K562 (cell line): ENCODE data around the gene UBN2. TPM values are rescaled to one million over a fixed set of nuclear protein-coding genes. Genes with fewer than 3 reads are reported as not detected.

Experiments used
- CBFA2T3 ChIP-seq: fragments of 450-650 bp; IDR thresholded peaks from 2 replicates; pipeline ENCODE4 v1.6.1; 2017
- CHD4 ChIP-seq: fragments of 200-600 bp; sonication (generic); IDR thresholded peaks from 3 replicates; pipeline ENCODE4 v1.6.1; 2012; ENCODE audit warnings: low read depth, mild to moderate bottlenecking, mixed read lengths, low read length, inconsistent platforms; ENCODE audit not compliant: insufficient read depth, insufficient replicate concordance, poor library complexity, severe bottlenecking
- CTBP1 ChIP-seq: fragments of 450-650 bp; IDR thresholded peaks from 2 replicates; pipeline ENCODE4 v1.6.1; 2016; ENCODE audit warnings: borderline replicate concordance
- CXXC5 ChIP-seq: fragments of 250-450 bp; sonication (Bioruptor Pico); IDR thresholded peaks from 2 replicates; pipeline ENCODE4 v1.8.0; 2022; ENCODE audit warnings: inconsistent platforms, mild to moderate bottlenecking, moderate library complexity
- DLX4 ChIP-seq: fragments of 250-450 bp; sonication (Bioruptor Pico); IDR thresholded peaks from 2 replicates; pipeline ENCODE4 v1.6.1; 2021; ENCODE audit warnings: mild to moderate bottlenecking
- ELF4 ChIP-seq: fragments of 450-650 bp; formaldehyde crosslinking; IDR thresholded peaks from 2 replicates; pipeline ENCODE4 v1.4.0; 2022; ENCODE audit warnings: missing genetic modification characterization
- ERF ChIP-seq: fragments of 450-650 bp; formaldehyde crosslinking; IDR thresholded peaks from 2 replicates; pipeline ENCODE4 v1.4.0; 2020; ENCODE audit warnings: mild to moderate bottlenecking, mixed read lengths
- FOXA3 ChIP-seq, 2 experiments: fragments of 450-650 bp in 1 of 2; sonication (generic) in 1 of 2; formaldehyde crosslinking; IDR thresholded peaks in 1 of 2; conservative IDR thresholded peaks in 1 of 2; 2 replicates each; pipeline versions ENCODE4 v1.4.0 to v1.8.0; 2020 to 2022; ENCODE audit warnings: mild to moderate bottlenecking in 2 of 2, missing genetic modification reagents in 1 of 2
- HMBOX1 ChIP-seq: sonication (generic); IDR thresholded peaks from 2 replicates; pipeline ENCODE4 v1.6.1; 2016
- HNRNPK ChIP-seq: fragments of 200-400 bp; formaldehyde crosslinking; IDR thresholded peaks from one replicate; pipeline ENCODE4 v1.6.1; 2018; ENCODE audit warnings: mild to moderate bottlenecking, low read depth, low read length; ENCODE audit not compliant: poor library complexity, severe bottlenecking
- LARP7 ChIP-seq: fragments of 450-650 bp; IDR thresholded peaks from 2 replicates; pipeline ENCODE4 v1.6.1; 2016
- MYBL2 ChIP-seq, 2 experiments: fragments of 450-650 bp in 1 of 2; sonication (generic) in 1 of 2; formaldehyde crosslinking in 1 of 2; IDR thresholded peaks; 2 replicates each; pipeline versions ENCODE4 v1.6.1 to v1.8.1; 2017 to 2022; ENCODE audit warnings: borderline replicate concordance in 1 of 2, inconsistent platforms in 1 of 2, low read depth in 1 of 2, mild to moderate bottlenecking in 1 of 2, missing genetic modification reagents in 1 of 2, moderate library complexity in 1 of 2
- PHF21A ChIP-seq: fragments of 450-650 bp; IDR thresholded peaks from 2 replicates; pipeline ENCODE4 v1.6.1; 2017; ENCODE audit warnings: low read depth, borderline replicate concordance
- RBM34 ChIP-seq: fragments of 200-400 bp; formaldehyde crosslinking; IDR thresholded peaks from 2 replicates; pipeline ENCODE4 v1.6.1; 2018; ENCODE audit warnings: low read length, borderline replicate concordance; ENCODE audit not compliant: insufficient read depth
- RFX5 ChIP-seq: IDR thresholded peaks from 2 replicates; pipeline ENCODE4 v1.6.1; 2011; ENCODE audit warnings: low read depth, mild to moderate bottlenecking, improper control_type of control experiment, low read length
- SAP30 ChIP-seq: fragments of 200-600 bp; sonication (generic); IDR thresholded peaks from 2 replicates; pipeline ENCODE4 v1.6.1; 2012; ENCODE audit warnings: borderline replicate concordance, low read depth, mild to moderate bottlenecking, moderate library complexity, low read length, control low read depth, inconsistent platforms; ENCODE audit not compliant: insufficient read depth, poor library complexity, severe bottlenecking
- SMARCA5 ChIP-seq: fragments of 450-650 bp; IDR thresholded peaks from 2 replicates; pipeline ENCODE4 v1.6.1; 2016
- ZBTB17 ChIP-seq: fragments of 450-650 bp; formaldehyde crosslinking; IDR thresholded peaks from 2 replicates; pipeline ENCODE4 v1.4.0; 2020; ENCODE audit warnings: mild to moderate bottlenecking
- ZNF311 ChIP-seq: fragments of 250-450 bp; sonication (Bioruptor Pico); IDR thresholded peaks from 2 replicates; pipeline ENCODE4 v1.4.0; 2020; ENCODE audit warnings: mild to moderate bottlenecking, moderate library complexity
- ZNF77 ChIP-seq: fragments of 250-450 bp; sonication (Bioruptor Pico); IDR thresholded peaks from 2 replicates; pipeline ENCODE4 v1.5.0; 2020
- ZNF780A ChIP-seq: fragments of 250-450 bp; sonication (Bioruptor Pico); IDR thresholded peaks from 2 replicates; pipeline ENCODE4 v1.5.0; 2021; ENCODE audit warnings: mild to moderate bottlenecking
- ZZZ3 ChIP-seq: fragments of 450-650 bp; IDR thresholded peaks from 2 replicates; pipeline ENCODE4 v1.6.1; 2016; ENCODE audit warnings: antibody characterized with exemption, mild to moderate bottlenecking, moderate library complexity
- polyA plus RNA-seq, 8 experiments: library from polyadenylated mRNA; depleted of rRNA in 4 of 8; stranded (reverse) in 5 of 8; unstranded in 3 of 8; fragments of >200 nt; fragmentation: Nextera tagmentation in 2 of 8; fragmentation: Illumina TruSeq in 1 of 8; extraction: Ambion mirVana in 2 of 8; extraction: Trizol in 1 of 8; gene quantifications; 2 replicates each; pipeline versions ENCODE4 v1.2.1 to v1.2.3, GENCODE V29; 2011 to 2014; ENCODE audit warnings: inconsistent platforms in 1 of 8, missing spikeins in 1 of 8
- total RNA-seq, 7 experiments: library from RNA; depleted of rRNA in 6 of 7; stranded (reverse); fragments of >200 nt in 6 of 7; fragmentation: Illumina TruSeq in 2 of 7; extraction: Trizol in 2 of 7; gene quantifications; 2 replicates each; pipeline versions ENCODE4 v1.2.1 to v1.2.3, GENCODE V29; 2011 to 2021; ENCODE audit warnings: low replicate concordance in 1 of 7
- TF ChIP-seq, protein P1 (sequence below): fragments of 450-650 bp; IDR thresholded peaks from 2 replicates; pipeline ENCODE4 v1.6.1; 2016
- TF ChIP-seq, protein P2 (sequence below), 2 experiments: fragments of 450-650 bp in 1 of 2; sonication (generic) in 1 of 2; formaldehyde crosslinking; conservative IDR thresholded peaks; 2 replicates each; pipeline versions ENCODE4 v1.4.0 to v1.8.1; 2020 to 2022; ENCODE audit warnings: mild to moderate bottlenecking in 1 of 2, missing genetic modification reagents in 1 of 2

The UBN2 gene
- total and polyA plus RNA-seq, 9 of the 15 experiments (the other 6 are each of a cell fraction or from before 2014, with no cell fraction given), result 1.2 to 19.5 (median 9.9) TPM

GRCh38 chr7:139242741-139243281 is 11.8 kb downstream of the UBN2 start (continued):
- no peak for TF ChIP-seq FOXA3 (CRISPR knock-in tag; conservative IDR thresholded peaks at IDR 0.05 in 1 of 2, IDR thresholded peaks at IDR 0.05 in 1 of 2)
- TF ChIP-seq DLX4, result no peak
- peak; percentile 76 for TF ChIP-seq HMBOX1
- TF ChIP-seq LARP7, result no peak
- no peak for TF ChIP-seq MYBL2 (IDR thresholded peaks at IDR 0.05; ENCODE audit: low read depth)
- no peak for TF ChIP-seq MYBL2 (CRISPR knock-in tag; IDR thresholded peaks at IDR 0.05; ENCODE audit: borderline replicate concordance)
- TF ChIP-seq ZNF77 (CRISPR knock-in tag), result no peak
- peak; percentile 40; the same call in 1 of the 2 replicates for TF ChIP-seq CBFA2T3
- TF ChIP-seq CXXC5 (CRISPR knock-in tag), result no peak
- TF ChIP-seq RBM34, result no peak
- no peak for TF ChIP-seq ERF (CRISPR knock-in tag)
- no peak for TF ChIP-seq ELF4 (CRISPR knock-in tag)
- no peak for TF ChIP-seq RFX5
- TF ChIP-seq, protein P1, sequence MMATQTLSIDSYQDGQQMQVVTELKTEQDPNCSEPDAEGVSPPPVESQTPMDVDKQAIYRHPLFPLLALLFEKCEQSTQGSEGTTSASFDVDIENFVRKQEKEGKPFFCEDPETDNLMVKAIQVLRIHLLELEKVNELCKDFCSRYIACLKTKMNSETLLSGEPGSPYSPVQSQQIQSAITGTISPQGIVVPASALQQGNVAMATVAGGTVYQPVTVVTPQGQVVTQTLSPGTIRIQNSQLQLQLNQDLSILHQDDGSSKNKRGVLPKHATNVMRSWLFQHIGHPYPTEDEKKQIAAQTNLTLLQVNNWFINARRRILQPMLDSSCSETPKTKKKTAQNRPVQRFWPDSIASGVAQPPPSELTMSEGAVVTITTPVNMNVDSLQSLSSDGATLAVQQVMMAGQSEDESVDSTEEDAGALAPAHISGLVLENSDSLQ, result 0 out of 2 replicates have a peak, but pooled peaks have one; percentile 17
- no peak for TF ChIP-seq PHF21A
- TF ChIP-seq CTBP1, result peak; percentile 25; the same call in 1 of the 2 replicates
- TF ChIP-seq, protein P2, sequence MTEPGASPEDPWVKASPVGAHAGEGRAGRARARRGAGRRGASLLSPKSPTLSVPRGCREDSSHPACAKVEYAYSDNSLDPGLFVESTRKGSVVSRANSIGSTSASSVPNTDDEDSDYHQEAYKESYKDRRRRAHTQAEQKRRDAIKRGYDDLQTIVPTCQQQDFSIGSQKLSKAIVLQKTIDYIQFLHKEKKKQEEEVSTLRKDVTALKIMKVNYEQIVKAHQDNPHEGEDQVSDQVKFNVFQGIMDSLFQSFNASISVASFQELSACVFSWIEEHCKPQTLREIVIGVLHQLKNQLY (CRISPR knock-in tag; conservative IDR thresholded peaks at IDR 0.05), result no peak
- no peak for TF ChIP-seq ZZZ3
- TF ChIP-seq ZNF311 (CRISPR knock-in tag), result no peak
- TF ChIP-seq ZBTB17, result no peak
- TF ChIP-seq SMARCA5, result 0 out of 2 replicates have a peak, but pooled peaks have one; percentile 13
- TF ChIP-seq ZNF780A (CRISPR knock-in tag), result no peak
- no peak for TF ChIP-seq SAP30
- TF ChIP-seq HNRNPK, result no peak
- TF ChIP-seq CHD4, result no peak
